Activated CD4-positive, alpha-beta T cell treated with anti-CD3 and anti-CD28 coated beads, Interleukin-2, amount 50 U/mL, for 4 hours (primary cell): Measurements from ENCODE around the gene SLC34A1.

Experiments used
- DNase-seq, 2 experiments: peaks; one replicate each; pipeline ENCODE4 v3.0.0-alpha.2; 2020

SLC34A1 gene

GRCh38 chr5:177447066-177447610 lies 62.9 kb downstream of the SLC34A1 start:
- peak; percentile 50 to 55 for DNase-seq

- no peak for DNase-seq
These were observed 63.5 kb downstream of the SLC34A1 start for GRCh38 chr5:177447611-177448243.
